Stimulated activated CD8-positive, alpha-beta memory T cell treated with anti-CD3 and anti-CD28 coated beads, Interleukin-15, amount 100 ng/mL, for 24 hours (primary cell): ENCODE measurements around the gene CWF19L1.

Source experiments
- DNase-seq: peaks from one replicate; pipeline ENCODE4 v3.0.0-alpha.2; 2020; ENCODE audit warnings: low read depth

The CWF19L1 gene

DNA sequence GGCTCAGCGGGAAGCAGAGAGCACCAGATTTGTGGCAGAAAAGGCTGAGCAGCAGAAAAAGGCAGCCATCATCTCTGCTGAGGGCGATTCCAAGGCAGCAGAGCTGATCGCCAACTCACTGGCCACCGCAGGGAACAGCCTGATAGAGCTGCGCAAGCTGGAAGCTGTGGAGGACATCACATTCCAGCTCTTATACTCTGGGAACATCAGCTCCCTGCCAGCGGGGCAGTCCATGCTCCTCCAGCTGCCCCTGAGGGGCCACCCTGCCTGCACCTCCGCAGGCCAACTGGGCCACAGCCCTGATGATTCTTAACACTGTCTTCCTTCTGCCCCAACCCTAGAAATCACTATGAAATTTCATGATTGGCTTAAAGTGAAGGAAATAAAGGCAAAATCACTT, 18.6 kb downstream of the CWF19L1 start:
- no peak for DNase-seq

DNA sequence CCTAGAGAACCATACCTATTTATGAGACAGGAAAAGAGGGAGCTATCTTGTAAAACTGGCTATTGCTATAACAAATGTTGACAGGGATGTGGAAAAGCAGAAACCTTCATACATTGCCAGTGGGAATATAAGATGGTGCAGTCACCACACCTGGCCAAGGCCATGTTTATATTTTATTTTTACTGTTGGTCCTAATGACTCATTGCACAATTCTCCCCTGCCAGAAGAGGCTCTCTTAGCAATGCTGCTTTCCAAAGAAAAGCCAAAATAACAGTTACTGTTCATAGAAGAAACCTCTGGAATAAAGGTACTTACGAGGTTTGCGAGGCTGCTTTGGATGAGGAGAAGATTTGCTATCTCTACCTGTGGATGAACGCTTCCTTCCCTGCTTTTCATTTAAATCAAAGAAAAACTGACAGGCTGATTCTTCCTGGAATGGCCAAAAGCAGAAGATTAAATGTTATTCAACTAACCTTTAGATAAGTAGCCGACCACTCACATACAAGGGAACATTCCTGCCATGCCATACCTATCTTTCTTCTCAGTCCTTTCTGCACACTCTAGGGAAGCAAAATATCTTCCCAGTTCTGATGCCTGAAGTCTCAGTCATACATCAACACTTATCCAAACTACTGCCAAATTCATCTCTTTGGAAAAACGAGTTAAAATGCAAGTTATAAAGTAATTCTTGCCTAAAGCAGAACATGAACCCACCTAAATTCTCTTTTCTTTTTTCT, 21.8 kb downstream of the CWF19L1 start:
- DNase-seq: no peak

DNA sequence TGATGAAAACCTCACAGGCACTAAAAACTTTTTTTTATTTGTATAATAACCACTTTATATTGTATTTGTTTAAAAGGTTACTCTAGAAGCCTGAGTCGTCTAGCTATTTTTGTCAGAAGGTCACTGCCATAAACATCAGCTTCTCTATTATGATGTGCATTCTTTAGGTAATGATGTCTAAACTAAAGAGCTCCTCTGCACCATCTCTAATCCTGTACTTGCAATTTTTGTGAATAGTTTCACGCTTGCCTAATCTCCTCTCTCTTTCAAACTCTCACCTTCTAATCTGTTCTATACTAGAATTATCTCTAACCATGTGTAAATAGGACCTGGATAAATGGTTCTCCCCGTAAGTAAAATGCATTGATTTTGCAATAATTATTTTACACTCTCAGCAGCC, 27.6 kb downstream of the CWF19L1 start:
- DNase-seq: no peak

DNA sequence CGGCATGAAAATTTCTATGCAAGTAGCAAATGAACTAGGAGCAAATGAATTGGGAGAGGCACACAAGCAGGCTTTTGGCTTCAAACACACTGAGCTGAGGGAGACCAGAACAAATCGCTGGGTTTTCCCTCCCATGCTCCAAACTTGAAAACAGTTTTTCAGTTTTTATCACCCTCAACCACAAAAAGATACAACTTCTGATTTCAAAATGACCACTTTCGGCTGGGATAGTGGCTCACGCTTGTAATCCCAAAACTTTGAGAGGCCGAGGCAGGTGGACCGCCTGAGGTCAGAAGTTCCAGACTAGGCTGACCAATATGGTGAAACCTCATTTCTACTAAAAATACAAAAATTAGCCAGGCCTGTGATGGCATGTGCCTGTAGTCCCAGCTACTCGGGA, 29.0 kb downstream of the CWF19L1 start:
- no peak for DNase-seq

DNA sequence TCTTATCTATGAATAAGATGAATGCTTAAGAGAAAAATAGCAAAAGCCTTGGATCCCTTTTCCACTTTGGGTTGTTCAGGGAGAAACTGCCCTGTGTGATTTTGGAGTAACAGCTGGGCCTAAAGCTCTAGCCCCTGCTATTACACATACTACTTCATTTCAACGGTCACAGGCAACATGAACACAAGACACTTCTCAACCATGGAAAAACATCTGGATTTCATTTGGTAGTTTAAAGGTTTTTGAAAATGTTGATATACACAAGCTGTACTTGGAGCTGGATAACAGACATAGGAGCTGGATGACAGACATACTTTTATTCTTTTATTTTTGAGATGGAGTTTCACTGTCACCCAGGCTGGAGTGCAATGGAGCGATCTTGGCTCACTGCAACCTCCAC, 35.3 kb downstream of the CWF19L1 start:
- no peak for DNase-seq

DNA sequence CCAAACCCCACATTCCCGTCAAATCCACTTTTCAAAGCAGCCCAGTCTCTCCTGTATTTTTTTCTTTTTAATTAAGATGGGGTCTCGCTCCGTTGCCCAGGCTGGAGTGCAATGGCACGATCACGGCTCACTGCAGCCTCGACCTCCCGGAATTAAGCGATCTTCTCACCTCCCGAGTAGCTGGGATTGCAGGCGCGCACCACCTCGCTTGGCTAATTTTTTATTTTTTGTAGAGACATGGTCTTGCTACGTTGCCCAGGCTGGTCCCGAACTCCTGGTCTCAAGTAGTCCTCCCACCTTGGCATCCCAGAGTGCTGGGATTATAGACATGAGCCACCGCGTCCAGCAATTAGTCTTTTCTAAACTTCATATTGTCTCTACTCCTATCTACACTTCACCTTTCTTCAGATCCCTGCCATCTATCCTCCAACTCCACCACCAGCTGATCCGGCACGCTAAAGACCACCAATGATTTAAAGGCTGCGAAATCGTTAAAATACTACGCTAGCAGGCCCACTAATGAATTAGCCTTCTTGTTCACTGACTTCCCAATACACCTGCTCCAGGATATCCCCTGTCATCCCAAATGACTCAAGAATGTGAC, 37.5 kb downstream of the CWF19L1 start:
- no peak for DNase-seq

DNA sequence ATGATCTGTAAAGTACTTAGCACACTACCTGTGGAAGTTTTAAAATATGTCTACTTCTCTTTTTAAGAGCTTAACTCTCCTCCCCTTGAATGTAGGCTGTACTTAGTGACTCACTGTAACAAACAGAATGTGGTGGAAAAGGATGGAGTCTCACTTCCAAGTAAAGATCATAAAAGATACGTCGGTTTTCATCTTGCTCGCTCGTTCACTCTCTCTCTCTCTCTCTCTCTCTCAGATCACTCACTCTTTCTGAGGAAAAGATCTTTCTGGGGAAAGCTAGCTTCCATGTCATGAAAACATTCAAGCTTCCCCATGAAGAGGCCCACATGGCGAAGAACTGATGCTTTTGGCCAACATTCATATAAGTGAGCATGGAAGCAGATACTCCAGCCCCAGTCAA, 43.6 kb downstream of the CWF19L1 start:
- no peak for DNase-seq

DNA sequence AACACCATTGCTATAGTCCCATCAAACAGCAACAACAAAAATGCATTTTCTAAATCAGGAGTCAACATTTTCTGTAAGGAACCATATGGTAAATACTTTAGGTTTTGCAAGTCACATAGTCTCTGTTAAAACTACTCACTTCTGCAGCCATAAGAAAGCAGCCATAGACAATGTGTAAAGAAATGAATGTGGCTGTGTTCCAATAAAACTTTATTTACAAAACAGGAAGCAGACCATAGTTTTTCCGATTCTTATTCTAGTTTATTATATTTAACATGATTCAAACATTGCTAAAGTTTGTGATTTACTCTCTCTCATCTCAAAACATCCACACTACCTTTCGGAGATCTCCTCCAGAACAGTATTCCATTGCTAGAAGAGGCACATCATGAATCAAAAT, 44.9 kb downstream of the CWF19L1 start:
- no peak for DNase-seq

DNA sequence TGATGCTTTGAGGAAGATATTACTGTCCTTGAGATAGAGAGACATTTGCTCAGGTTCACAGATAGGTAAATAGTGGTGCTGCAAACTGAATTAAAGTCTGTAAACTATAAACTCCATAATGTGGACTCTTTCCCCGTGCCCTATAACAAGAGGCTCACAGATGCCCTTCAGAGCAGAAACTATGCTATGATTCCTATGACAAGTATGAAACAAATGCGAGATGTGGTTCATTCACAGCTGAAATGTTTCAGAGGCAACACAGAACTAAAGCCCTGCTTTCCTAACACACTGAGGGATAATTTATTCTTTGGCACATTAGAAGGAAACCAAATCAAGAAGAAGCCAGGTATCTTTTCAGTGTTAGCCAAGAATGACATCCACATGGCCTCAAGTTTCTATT, 51.4 kb downstream of the CWF19L1 start:
- DNase-seq: no peak

DNA sequence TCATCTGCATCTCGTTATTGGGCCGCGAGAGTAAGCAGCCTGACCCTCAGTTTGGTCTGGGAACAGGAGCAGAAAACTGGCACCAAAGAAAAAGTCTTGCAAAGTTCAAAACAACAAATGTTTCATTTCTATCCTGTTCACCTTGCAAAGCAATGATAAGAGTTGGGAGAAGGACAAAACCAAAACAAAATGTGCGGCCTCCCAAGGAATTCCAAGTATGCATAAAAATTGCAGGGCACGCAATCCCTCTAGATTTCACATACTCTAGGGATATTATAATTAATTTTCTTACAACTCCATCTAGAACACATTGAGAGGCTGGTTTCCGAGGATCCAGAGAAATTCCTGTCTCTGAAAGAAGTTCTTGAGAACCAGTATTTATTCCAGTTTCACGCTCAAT, 58.1 kb downstream of the CWF19L1 start:
- DNase-seq: no peak

DNA sequence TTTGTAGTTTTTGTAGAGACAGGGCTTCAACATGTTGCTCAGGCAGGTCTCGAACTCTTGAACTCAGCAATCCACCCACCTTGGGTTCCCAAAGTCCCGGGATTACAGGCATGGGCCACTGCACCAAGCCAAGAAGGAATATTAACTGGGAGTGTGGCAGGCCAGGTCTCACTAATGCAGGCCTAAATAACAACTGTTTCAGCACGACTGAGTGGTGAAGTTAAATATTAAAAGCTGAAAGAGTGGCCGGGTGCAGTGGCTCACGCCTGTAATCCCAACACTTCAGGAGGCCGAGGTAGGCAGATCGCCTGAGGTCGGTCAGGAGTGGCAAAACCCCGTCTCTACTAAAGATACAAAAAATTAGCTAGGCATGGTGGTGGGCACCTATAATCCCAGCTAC, 59.2 kb downstream of the CWF19L1 start:
- no peak for DNase-seq

DNA sequence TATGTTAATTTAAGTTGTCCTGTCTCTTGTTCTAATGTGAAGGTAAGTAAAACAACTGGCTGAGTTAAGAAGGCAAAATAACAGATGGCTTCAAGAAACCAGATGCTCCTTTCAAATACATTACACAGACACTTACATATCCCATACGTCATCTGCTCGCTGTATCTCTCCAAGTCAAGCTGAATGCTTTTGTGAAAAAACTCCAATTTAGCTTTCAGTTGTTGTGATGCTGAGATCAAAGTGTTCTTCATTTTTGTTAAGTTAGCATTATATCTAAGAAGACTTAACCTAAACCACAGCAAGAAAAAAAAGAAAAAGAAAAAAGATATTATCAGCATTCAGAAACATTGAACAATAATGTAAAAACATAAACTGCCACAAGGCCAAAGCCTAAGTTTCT, 63.1 kb downstream of the CWF19L1 start:
- no peak for DNase-seq

DNA sequence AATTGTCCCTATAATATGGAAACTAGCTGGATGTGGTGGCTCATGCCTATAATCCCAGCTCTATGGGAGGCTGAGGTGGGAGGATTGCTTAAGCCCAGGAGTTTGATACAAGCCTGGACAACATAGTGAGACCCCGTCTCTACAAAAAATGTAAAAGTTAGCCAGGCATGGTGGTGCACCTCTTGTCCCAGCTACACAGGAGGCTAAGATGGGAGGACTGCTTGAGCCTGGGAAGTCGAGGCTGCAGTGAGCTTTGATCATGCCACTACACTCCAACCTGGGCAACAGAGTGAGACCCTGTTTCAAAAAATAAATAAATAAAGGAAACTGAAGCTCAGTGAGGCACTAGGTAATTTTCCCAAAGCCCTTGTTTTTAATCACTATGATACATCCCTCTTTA, 65.9 kb downstream of the CWF19L1 start:
- no peak for DNase-seq

DNA sequence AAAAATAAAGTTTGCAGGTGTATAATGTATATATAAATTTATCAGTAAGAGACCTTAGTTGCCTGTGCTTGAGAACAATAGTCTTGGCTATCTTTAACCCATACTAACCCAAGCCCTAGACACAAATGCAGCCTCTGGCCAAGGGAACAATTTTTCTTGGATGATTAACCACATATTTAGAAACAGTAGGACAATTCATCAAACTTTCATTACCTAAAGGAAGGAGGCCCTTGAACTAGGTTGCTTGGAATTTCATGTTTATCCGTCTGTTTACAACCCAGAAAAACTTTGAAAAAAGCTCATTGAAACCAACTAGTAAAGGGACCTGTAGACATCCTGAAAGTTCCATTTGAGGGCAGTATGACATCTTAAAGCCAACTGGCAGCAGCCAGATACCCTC, 72.7 kb downstream of the CWF19L1 start:
- no peak for DNase-seq

DNA sequence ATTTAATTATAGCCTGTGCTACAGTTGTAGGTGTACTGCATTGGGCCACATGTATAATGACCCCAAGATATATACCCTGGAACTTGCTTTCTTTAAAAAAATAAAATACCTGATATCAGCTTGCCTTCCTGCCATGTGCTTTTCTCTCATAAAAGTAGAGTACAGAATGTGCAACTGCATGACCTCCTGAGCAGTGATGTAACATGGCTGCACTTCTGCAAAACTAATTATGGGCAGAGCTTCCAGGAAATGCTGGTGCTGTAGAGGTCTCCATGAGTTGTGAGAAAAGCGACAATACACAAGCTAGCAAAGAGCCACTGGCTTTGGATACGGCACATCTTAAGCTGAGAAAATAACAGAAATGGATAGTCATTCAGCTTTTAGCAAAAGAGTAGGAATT, 75.1 kb downstream of the CWF19L1 start:
- no peak for DNase-seq

DNA sequence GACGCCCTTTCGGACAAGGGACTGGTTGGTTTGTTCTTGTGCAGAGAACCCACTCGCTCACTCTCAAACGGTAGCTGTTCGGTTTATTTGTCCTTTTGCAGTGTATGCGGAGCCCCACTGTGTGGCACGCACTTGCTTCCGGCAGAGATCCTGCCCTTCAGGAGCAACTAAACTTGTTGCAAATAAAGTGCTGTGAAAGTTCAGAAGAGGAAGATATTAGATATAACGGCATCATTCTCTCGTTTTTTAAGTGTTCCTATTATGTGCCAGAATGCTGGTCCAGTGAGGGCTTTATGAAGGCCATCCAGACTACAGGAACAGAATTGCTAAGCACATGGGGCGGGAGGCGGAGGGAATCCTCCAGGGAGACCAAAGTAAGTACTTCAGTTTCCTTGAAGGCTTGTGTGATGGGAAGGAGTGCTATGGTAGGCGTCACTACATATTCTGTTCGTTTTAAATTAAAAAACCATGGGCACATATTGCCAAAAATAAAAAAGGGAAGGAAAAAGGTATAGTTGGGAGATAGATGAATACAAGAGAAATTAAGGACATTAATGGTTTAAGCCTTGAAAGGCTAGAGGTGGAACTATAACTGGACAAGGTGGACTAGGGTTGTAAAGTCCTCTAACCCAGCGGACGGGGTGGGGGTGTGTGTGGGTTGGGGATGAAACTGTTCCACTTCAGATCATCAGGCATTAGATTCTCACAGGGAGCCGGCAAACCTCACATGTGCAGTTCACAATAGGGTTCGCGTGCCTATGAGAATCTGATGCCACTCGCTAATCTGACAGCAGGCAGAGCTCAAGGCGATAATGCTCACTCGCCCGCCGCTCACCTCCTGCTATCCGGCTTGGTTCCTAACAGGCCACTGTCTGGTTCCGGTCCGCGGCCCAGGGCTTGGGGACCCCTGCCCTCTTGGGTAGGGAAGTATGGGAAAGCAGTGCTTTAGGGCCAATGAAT, 80.9 kb downstream of the CWF19L1 start:
- no peak for DNase-seq

DNA sequence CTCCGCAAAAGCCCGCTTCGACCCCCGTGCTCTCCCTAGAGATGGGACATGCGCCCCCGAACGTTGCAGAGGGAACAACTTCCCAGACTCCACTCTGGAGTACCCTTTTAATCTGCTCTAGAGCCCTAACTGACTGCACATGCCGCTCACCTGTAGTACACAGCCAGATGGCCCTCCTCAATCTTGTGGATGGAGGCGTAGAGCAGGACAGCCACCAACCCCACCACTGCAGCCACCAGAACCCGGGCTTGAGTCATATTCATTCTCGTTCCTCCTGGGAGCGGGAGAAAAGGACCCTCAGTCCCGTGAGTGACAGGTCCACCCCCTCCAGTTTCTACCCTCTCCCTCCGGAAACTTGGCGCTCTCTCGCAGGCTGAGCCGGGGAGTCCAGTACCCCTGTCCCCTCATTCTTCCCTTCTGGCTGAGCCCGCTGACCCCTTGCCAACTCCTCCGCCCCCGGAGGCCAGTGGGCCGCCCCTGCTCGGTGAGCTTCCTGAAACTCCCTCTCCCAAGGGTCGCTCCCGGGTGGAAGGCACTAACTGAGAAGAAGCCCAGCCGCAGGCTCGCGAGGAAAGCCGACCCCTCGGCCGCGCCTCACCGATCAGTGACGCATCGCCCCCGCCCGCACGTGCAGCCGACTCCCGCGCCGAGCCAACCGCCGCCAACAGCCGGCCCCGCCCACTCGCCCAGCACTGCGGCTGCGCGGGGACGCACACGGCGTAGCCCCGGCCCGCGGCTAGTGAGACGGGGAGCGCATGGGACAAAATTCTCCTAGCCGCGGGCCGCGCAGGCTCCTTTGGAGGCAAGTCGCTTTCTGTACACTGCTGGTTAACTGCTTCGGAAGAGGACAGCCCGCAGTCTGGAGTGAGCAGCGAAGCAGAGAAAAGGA, 81.8 kb downstream of the CWF19L1 start, which contains the start of gene ERLIN1:
Gene ERLIN1 (minus strand): TSS at position 666 of the 889 bp plus-strand sequence. CDS start 403 bp downstream, at position 263.
- peak; percentile 94 for DNase-seq

DNA sequence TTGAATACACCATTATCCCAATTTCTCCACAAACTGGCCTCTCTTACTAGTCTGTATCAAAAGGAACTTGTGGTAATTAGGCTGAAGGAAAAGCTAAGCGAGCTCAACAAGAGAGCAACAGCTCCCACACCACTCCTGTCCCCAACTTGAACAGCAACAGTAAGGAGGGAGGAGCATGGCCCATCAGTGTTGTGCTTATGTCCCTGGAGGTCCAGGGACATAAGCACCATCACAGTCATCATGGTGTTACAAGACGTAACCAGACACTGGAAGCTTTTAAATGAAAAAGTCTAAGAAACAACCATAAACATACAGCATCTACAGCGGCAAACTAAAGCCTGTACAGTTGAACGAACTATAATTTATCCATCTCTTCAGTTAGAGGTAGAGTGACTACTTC, 82.6 kb downstream of the CWF19L1 start:
- DNase-seq: no peak

DNA sequence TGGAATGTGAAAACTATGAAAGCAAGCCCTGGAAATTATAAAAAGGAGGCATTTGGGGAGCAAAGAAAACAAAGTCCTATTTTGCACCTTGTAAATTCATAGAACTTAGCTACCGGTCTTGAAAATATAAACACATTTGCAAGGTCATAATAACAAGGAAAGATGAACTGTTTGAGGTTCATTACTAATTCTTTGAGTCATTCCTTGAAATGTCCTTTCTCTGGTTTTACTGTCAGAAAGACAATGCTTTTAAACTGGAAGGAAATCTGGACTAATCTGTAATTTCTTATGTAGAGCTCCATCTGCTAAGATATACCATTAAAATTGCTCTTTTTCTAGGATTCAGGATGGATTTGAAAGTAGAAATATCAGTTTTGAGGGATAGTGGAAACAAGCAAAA, 83.0 kb downstream of the CWF19L1 start:
- no peak for DNase-seq

DNA sequence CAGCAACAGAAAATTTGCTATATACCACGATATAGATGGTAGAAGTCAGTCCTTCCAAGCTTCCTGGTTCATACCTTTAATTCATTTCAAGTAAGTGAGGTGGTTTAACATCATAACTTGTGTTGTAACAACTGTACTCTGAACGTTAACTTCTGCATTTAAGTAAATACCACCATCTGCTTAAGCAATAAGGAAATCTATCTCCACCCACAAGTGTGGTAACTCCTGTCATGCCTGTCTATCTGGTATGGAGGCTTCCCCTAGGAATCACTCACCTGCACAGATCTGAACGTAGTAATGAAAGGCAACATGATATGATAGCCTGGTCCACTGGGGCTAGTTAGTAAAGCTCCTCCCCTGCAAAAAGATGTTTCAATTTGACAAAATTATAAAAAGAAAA, 84.0 kb downstream of the CWF19L1 start:
- DNase-seq: no peak

DNA sequence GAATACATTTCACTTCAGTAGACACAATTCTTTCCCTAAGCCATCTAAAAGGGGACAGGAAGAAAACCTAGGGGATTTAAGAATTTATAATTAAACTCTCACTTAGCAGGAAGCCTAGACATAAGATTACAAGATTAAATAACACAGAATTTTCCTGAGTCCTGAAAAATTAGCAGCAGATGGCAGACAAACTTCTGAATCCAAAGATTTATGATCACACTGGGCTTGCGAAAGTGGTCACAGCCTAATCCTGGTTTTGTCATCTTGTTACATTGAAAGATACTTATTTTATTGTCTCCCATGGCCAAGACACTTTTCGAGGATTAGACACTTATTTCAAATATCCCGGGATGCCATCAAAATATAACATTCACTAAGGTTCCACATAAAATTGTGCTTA, 84.5 kb downstream of the CWF19L1 start:
- no peak for DNase-seq
